ENCODE data around the gene SKIC2. TPM values are rescaled to one million over a fixed set of nuclear protein-coding genes. Genes with fewer than 3 reads are reported as not detected.

Gene SKIC2
- total RNA-seq, 1 donor from 2014 or later, result 32.9 TPM

Small RNA genes within 50 kb of the gene (microRNA-seq; reads per million reads assigned to microRNA genes)
- gene MIR1236, result not detected

Other genes starting within 250 kb of the SKIC2 start
- gene LY6G6D, start 243.8 kb upstream of the SKIC2 start, total RNA-seq, result not detected
- gene LY6G6C, start 237.4 kb upstream of the SKIC2 start, total RNA-seq, result not detected
- gene MPIG6B, start 235.8 kb upstream of the SKIC2 start, total RNA-seq, result 0.19 TPM
- gene DDAH2, start 229.9 kb upstream of the SKIC2 start, total RNA-seq, result 36.1 TPM
- gene CLIC1, start 222.6 kb upstream of the SKIC2 start, total RNA-seq, result 78.0 TPM
- gene MSH5, start 219.2 kb upstream of the SKIC2 start, total RNA-seq, result 1.3 TPM
- not detected for gene SAPCD1, start 196.5 kb upstream of the SKIC2 start, total RNA-seq
- 14.7 TPM for gene VWA7, start 181.8 kb upstream of the SKIC2 start, total RNA-seq
- 20.0 TPM for gene VARS1, start 163.4 kb upstream of the SKIC2 start, total RNA-seq
- 19.4 TPM for gene LSM2, start 152.2 kb upstream of the SKIC2 start, total RNA-seq
- 2.2 TPM for gene HSPA1L, start 143.9 kb upstream of the SKIC2 start, total RNA-seq
- gene HSPA1A, start 143.6 kb upstream of the SKIC2 start, total RNA-seq, result 271 TPM
- gene HSPA1B, start 131.4 kb upstream of the SKIC2 start, total RNA-seq, result 184 TPM
- gene NEU1, start 96.4 kb upstream of the SKIC2 start, total RNA-seq, result 26.0 TPM
- gene SLC44A4, start 80.2 kb upstream of the SKIC2 start, total RNA-seq, result 0.08 TPM
- 15.6 TPM for gene EHMT2, start 61.5 kb upstream of the SKIC2 start, total RNA-seq
- gene ZBTB12, start 57.1 kb upstream of the SKIC2 start, total RNA-seq, result 3.5 TPM
- gene C2, start 31.5 kb upstream of the SKIC2 start, total RNA-seq, result 9.7 TPM
- gene CFB, start 13.1 kb upstream of the SKIC2 start, total RNA-seq, result 3.7 TPM
- 39.3 TPM for gene NELFE, start 204 bp upstream of the SKIC2 start, total RNA-seq
- 11.2 TPM for gene DXO, start 13.0 kb downstream of the SKIC2 start, total RNA-seq
- 76.2 TPM for gene C4A, start 22.9 kb downstream of the SKIC2 start, total RNA-seq
- 72.9 TPM for gene C4B, start 55.6 kb downstream of the SKIC2 start, total RNA-seq
- 0.41 TPM for gene CYP21A2, start 79.2 kb downstream of the SKIC2 start, total RNA-seq
- gene TNXB, start 150.2 kb downstream of the SKIC2 start, total RNA-seq, result 73.0 TPM
- gene ATF6B, start 169.1 kb downstream of the SKIC2 start, total RNA-seq, result 29.1 TPM
- gene FKBPL, start 171.1 kb downstream of the SKIC2 start, total RNA-seq, result 2.7 TPM
- 1.0 TPM for gene PRRT1, start 192.8 kb downstream of the SKIC2 start, total RNA-seq
- 23.4 TPM for gene PPT2, start 195.0 kb downstream of the SKIC2 start, total RNA-seq
- 9.2 TPM for gene EGFL8, start 205.4 kb downstream of the SKIC2 start, total RNA-seq
- 43.0 TPM for gene AGPAT1, start 216.9 kb downstream of the SKIC2 start, total RNA-seq
- gene RNF5, start 219.2 kb downstream of the SKIC2 start, total RNA-seq, result 76.0 TPM
- 1.8 TPM for gene AGER, start 225.1 kb downstream of the SKIC2 start, total RNA-seq
- gene PBX2, start 231.0 kb downstream of the SKIC2 start, total RNA-seq, result 36.5 TPM
- gene GPSM3, start 233.5 kb downstream of the SKIC2 start, total RNA-seq, result 5.0 TPM

All from left ventricle myocardium inferior (tissue), 1 donor.